Hepatocyte (in vitro differentiated cells): Measurements from ENCODE around the gene NME7. TPM values are rescaled to one million over a fixed set of nuclear protein-coding genes. Genes with fewer than 3 reads are reported as not detected.

ENCODE experiments used
- DNase-seq: peaks from one replicate; pipeline ENCODE4 v3.0.0-alpha.2; 2016; ENCODE audit warnings: low spot score
- H2AFZ ChIP-seq: fragments of 200-600 bp; sonication (generic); 2 replicates; pipeline ENCODE4 v1.6.0; 2016; ENCODE audit warnings: antibody characterized with exemption, mild to moderate bottlenecking
- H3K27ac ChIP-seq: fragments of 200-600 bp; sonication (generic); 2 replicates; pipeline ENCODE4 v1.5.1; 2016; ENCODE audit warnings: mild to moderate bottlenecking
- H3K27me3 ChIP-seq: fragments of 200-600 bp; sonication (generic); 2 replicates; pipeline ENCODE4 v1.6.1; 2016
- H3K36me3 ChIP-seq: fragments of 200-600 bp; sonication (generic); replicated peaks from 2 replicates; pipeline ENCODE4 v1.5.1; 2016; ENCODE audit warnings: low read depth; ENCODE audit not compliant: insufficient read depth
- H3K4me1 ChIP-seq: fragments of 200-600 bp; sonication (generic); 2 replicates; pipeline ENCODE4 v1.5.1; 2016; ENCODE audit warnings: mild to moderate bottlenecking, moderate library complexity; ENCODE audit not compliant: insufficient read depth
- H3K4me2 ChIP-seq: fragments of 200-600 bp; sonication (generic); 2 replicates; pipeline ENCODE4 v1.6.0; 2016
- H3K4me3 ChIP-seq: fragments of 200-600 bp; sonication (generic); 2 replicates; pipeline ENCODE4 v1.5.1; 2016; ENCODE audit warnings: mild to moderate bottlenecking
- H3K79me2 ChIP-seq: fragments of 200-600 bp; sonication (generic); 2 replicates; pipeline ENCODE4 v1.6.0; 2017; ENCODE audit warnings: mild to moderate bottlenecking
- H3K9me2 ChIP-seq: fragments of 200-600 bp; sonication (generic); replicated peaks from 2 replicates; pipeline ENCODE4 v1.6.0; 2017; ENCODE audit warnings: mild to moderate bottlenecking; ENCODE audit not compliant: insufficient read depth
- H3K9me3 ChIP-seq: fragments of 200-600 bp; sonication (generic); 2 replicates; pipeline ENCODE4 v1.5.1; 2016; ENCODE audit warnings: low read depth, mild to moderate bottlenecking
- H4K20me1 ChIP-seq: fragments of 200-600 bp; sonication (generic); 2 replicates; pipeline ENCODE4 v1.6.0; 2016; ENCODE audit warnings: mild to moderate bottlenecking; ENCODE audit not compliant: insufficient read depth, poor library complexity, severe bottlenecking
- EZH2 ChIP-seq: fragments of 200-600 bp; sonication (generic); IDR thresholded peaks from 2 replicates; pipeline ENCODE4 v1.6.1; 2016; ENCODE audit warnings: antibody characterized with exemption, mild to moderate bottlenecking, borderline replicate concordance
- EZH2phosphoT487 ChIP-seq: fragments of 200-600 bp; sonication (generic); IDR thresholded peaks from one replicate; pipeline ENCODE4 v1.6.1; 2018; ENCODE audit warnings: antibody characterized with exemption, mild to moderate bottlenecking, low read depth, moderate library complexity; ENCODE audit not compliant: unreplicated experiment, severe bottlenecking
- WGBS: methylation state at CpG from one replicate; pipeline ENCODE4 v1.1.6; 2016; ENCODE audit warnings: low lambda C conversion rate; ENCODE audit errors: missing lambda C conversion rate; 5-methylcytosine and 5-hydroxymethylcytosine counted together
- polyA plus RNA-seq: library from polyadenylated mRNA; unstranded; fragments of >200 nt; fragmentation: Nextera tagmentation; extraction: Ambion mirVana; gene quantifications from 2 replicates; pipeline ENCODE4 v1.2.1, GENCODE V29; 2016
- total RNA-seq: library from RNA; depleted of rRNA; stranded (reverse); fragments of >200 nt; gene quantifications from 2 replicates; pipeline ENCODE4 v1.2.3, GENCODE V29; 2014
- TF ChIP-seq, protein P1 (sequence below): fragments of 200-600 bp; sonication (generic); IDR thresholded peaks from 2 replicates; pipeline ENCODE4 v1.5.1; 2016; ENCODE audit warnings: antibody characterized with exemption, mild to moderate bottlenecking; ENCODE audit not compliant: poor library complexity

NME7 gene
- total and polyA plus RNA-seq, 2 experiments from 2014 or later, result 13.7 to 76.5 TPM

GRCh38 chr1:169214598-169214997, 153.0 kb downstream of the NME7 start:
- H3K4me2 ChIP-seq, result no peak overlapping the region
- no peak overlapping the region for H3K27ac ChIP-seq
- no peaks in the 10 kb centered on the region for H3K79me2 ChIP-seq
- H3K4me3 ChIP-seq, result no peak overlapping the region
- no peaks in the 10 kb centered on the region for H3K36me3 ChIP-seq
- H3K9me3 ChIP-seq, result no peaks in the 10 kb centered on the region
- no peak for DNase-seq
- TF ChIP-seq EZH2phosphoT487 (no peak), EZH2 (no peak)
- TF ChIP-seq, protein P1, sequence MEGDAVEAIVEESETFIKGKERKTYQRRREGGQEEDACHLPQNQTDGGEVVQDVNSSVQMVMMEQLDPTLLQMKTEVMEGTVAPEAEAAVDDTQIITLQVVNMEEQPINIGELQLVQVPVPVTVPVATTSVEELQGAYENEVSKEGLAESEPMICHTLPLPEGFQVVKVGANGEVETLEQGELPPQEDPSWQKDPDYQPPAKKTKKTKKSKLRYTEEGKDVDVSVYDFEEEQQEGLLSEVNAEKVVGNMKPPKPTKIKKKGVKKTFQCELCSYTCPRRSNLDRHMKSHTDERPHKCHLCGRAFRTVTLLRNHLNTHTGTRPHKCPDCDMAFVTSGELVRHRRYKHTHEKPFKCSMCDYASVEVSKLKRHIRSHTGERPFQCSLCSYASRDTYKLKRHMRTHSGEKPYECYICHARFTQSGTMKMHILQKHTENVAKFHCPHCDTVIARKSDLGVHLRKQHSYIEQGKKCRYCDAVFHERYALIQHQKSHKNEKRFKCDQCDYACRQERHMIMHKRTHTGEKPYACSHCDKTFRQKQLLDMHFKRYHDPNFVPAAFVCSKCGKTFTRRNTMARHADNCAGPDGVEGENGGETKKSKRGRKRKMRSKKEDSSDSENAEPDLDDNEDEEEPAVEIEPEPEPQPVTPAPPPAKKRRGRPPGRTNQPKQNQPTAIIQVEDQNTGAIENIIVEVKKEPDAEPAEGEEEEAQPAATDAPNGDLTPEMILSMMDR, result no peak
- no peaks in the 10 kb centered on the region for H4K20me1 ChIP-seq
- H3K4me1 ChIP-seq, result no peaks in the 10 kb centered on the region
- H3K9me2 ChIP-seq, result no peaks in the 10 kb centered on the region
- H2AFZ ChIP-seq, result no peak overlapping the region
- 99% methylated on average over 4 of the region's 4 CpGs for WGBS
- no peaks in the 10 kb centered on the region for H3K27me3 ChIP-seq

- Histone ChIP-seq H3K36me3 (no peaks in the 10 kb centered on the region), H3K4me2 (no peak overlapping the region), H2AFZ (no peak overlapping the region), H3K4me3 (no peak overlapping the region), H3K4me1 (no peaks in the 10 kb centered on the region), H3K79me2 (no peaks in the 10 kb centered on the region), H3K27me3 (no peaks in the 10 kb centered on the region), H3K27ac (no peak overlapping the region), H3K9me2 (no peaks in the 10 kb centered on the region), H4K20me1 (no peaks in the 10 kb centered on the region), H3K9me3 (no peaks in the 10 kb centered on the region)
- TF ChIP-seq, protein P1, result no peak
- DNase-seq, result no peak
These were observed 155.5 kb downstream of the NME7 start for GRCh38 chr1:169212088-169212487.

DNA sequence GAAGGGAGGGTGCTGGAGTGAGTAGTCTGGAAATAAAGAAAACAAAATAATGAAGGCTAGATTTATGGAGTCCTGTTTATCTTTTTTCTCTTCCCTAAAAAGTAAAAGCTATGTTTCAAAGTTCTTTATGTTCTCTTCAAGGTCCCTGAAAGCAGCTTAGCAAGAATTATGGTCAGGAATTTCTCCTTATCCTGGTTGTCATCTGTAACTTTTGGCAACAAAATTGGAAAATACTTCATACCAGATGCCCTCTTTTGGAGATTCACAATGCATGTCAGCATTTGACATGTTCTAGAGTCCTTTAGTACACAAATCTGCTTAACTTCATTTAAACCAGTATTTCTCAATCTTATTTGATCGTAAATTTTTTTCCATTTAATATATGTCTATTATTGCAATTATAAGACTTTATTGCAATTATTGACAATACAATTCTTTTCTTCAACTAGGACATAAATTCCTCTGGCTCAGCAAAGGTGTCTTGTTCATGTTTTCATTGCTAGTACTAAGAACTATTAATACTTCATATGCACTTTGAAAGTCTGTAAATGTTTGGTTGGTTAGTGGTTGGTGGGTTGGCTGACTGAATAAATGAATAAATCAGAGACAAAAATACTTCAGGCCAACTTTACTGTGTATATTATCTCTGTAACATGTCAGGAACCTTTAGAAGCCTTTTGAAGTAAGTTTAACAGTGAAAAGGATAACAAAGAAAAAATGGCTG, 159.6 kb downstream of the NME7 start:
- WGBS, result 92% methylated on average over 1 of the region's 1 CpG
- Histone ChIP-seq H4K20me1 (no peaks in the 10 kb centered on the region), H3K79me2 (no peaks in the 10 kb centered on the region), H2AFZ (no peak overlapping the region), H3K27me3 (no peaks in the 10 kb centered on the region), H3K9me2 (no peaks in the 10 kb centered on the region), H3K27ac (no peak overlapping the region), H3K4me1 (no peaks in the 10 kb centered on the region), H3K9me3 (no peaks in the 10 kb centered on the region), H3K4me3 (no peak overlapping the region), H3K36me3 (no peaks in the 10 kb centered on the region), H3K4me2 (no peak overlapping the region)
- DNase-seq, result no peak
- TF ChIP-seq, protein P1, result no peak

GRCh38 chr1:169204157-169204556, 163.4 kb downstream of the NME7 start:
- H3K4me2 ChIP-seq, result no peak overlapping the region
- no peaks in the 10 kb centered on the region for H3K79me2 ChIP-seq
- H3K9me3 ChIP-seq, result no peaks in the 10 kb centered on the region
- no peaks in the 10 kb centered on the region for H3K4me1 ChIP-seq
- no peak overlapping the region for H3K4me3 ChIP-seq
- no peak overlapping the region for H3K27ac ChIP-seq
- no peak for DNase-seq
- H3K36me3 ChIP-seq, result no peaks in the 10 kb centered on the region
- no peaks in the 10 kb centered on the region for H3K27me3 ChIP-seq
- TF ChIP-seq, protein P1, result no peak
- TF ChIP-seq EZH2 (no peak), EZH2phosphoT487 (no peak)
- no peak overlapping the region for H2AFZ ChIP-seq
- no peaks in the 10 kb centered on the region for H4K20me1 ChIP-seq
- no peaks in the 10 kb centered on the region for H3K9me2 ChIP-seq
